Astrocyte of the cerebellum (primary cell): ENCODE data around the gene ASIC5.

Experiments used
- DNase-seq: peaks from one replicate; pipeline ENCODE4 v3.0.0-alpha.2; 2011; ENCODE audit warnings: low read depth
- H3K4me3 ChIP-seq: 2 replicates; pipeline ENCODE4 v1.5.1; 2011; ENCODE audit warnings: mild to moderate bottlenecking, low read depth, low read length, moderate library complexity
- in situ Hi-C: cut with HindIII; loops from 2 replicates; pipeline ENCODE4 v1.10.0; 2017; ENCODE audit warnings: low sequenced_read_pairs
- TF ChIP-seq, protein P1 (sequence below): IDR thresholded peaks from 2 replicates; pipeline ENCODE4 v1.5.1; 2012; ENCODE audit warnings: low read length, low read depth, moderate library complexity, mild to moderate bottlenecking; ENCODE audit errors: missing control alignments

Gene ASIC5, protein sequence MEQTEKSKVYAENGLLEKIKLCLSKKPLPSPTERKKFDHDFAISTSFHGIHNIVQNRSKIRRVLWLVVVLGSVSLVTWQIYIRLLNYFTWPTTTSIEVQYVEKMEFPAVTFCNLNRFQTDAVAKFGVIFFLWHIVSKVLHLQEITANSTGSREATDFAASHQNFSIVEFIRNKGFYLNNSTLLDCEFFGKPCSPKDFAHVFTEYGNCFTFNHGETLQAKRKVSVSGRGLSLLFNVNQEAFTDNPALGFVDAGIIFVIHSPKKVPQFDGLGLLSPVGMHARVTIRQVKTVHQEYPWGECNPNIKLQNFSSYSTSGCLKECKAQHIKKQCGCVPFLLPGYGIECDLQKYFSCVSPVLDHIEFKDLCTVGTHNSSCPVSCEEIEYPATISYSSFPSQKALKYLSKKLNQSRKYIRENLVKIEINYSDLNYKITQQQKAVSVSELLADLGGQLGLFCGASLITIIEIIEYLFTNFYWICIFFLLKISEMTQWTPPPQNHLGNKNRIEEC

DNA sequence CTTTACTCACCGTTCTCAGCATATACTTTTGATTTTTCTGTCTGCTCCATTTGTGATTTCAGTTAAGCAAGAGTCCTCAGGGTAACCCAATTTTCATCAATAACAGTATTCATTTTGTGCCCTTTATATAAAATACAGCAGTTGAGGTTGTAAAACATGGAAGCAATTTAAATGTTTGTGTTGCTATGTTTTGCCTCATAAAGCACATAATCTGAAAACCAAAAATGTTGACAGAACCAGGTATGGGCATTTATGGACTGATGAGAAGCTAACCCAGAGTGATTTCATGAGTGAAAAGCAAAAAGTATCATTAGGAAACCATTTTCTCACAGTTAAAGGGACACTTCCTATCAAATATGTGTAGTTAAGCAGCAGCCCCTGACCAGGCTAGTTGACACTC, at the start of gene ASIC5:
TSS of gene ASIC5 (minus strand) at position 101 of the 400 bp plus-strand sequence. CDS start at position 50, 51 bp downstream.
- in situ Hi-C loops = no loop called here
- no peak within 1 kb of the TSS for H3K4me3 ChIP-seq
- DNase-seq = no peak
- TF ChIP-seq, protein P1, sequence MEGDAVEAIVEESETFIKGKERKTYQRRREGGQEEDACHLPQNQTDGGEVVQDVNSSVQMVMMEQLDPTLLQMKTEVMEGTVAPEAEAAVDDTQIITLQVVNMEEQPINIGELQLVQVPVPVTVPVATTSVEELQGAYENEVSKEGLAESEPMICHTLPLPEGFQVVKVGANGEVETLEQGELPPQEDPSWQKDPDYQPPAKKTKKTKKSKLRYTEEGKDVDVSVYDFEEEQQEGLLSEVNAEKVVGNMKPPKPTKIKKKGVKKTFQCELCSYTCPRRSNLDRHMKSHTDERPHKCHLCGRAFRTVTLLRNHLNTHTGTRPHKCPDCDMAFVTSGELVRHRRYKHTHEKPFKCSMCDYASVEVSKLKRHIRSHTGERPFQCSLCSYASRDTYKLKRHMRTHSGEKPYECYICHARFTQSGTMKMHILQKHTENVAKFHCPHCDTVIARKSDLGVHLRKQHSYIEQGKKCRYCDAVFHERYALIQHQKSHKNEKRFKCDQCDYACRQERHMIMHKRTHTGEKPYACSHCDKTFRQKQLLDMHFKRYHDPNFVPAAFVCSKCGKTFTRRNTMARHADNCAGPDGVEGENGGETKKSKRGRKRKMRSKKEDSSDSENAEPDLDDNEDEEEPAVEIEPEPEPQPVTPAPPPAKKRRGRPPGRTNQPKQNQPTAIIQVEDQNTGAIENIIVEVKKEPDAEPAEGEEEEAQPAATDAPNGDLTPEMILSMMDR = no peak

DNA sequence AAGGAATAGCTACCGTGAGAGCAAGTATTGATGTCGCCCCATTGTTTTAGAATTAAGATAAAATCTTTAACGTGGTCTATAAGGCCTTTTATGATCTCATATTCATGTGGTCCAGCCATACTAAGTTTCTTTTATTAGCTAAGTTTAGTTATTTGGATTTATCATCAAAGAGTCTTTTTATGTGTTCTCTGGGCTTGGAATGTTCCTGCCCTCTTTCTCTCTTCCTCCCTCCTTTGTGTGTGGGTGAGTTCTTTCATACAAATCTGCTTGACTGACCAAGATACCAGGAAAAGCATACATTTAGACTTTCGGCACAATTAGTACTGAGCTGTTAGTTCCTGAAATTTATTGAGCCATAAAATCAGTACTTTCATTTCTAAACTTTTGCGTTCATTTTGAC, 48.7 kb upstream of the ASIC5 start:
- no peak overlapping the region for H3K4me3 ChIP-seq
- no peak for DNase-seq
- TF ChIP-seq, protein P1 = no peak
- in situ Hi-C loops = no loop called here

DNA sequence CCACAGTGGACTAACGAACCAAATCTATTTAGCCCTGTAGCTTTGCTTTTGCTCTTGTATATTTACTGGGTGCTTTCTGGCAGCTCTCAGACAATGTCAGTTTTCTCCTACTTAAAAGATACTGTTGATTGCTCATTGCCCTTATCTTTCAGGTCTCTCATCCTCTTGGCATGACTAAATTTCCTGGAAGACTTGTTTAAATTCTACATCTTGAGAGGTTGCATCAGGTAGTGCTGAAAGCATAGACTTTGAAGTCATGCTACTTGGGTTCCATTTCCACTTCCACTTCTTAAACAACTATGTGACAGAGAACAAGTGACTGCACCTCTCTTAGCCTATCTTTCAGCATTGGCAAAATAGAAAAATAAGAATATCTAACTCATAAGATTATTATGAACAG, 45.8 kb upstream of the ASIC5 start:
- TF ChIP-seq, protein P1 = no peak
- H3K4me3 ChIP-seq = no peak overlapping the region
- in situ Hi-C loops = no loop called here
- DNase-seq = no peak

DNA sequence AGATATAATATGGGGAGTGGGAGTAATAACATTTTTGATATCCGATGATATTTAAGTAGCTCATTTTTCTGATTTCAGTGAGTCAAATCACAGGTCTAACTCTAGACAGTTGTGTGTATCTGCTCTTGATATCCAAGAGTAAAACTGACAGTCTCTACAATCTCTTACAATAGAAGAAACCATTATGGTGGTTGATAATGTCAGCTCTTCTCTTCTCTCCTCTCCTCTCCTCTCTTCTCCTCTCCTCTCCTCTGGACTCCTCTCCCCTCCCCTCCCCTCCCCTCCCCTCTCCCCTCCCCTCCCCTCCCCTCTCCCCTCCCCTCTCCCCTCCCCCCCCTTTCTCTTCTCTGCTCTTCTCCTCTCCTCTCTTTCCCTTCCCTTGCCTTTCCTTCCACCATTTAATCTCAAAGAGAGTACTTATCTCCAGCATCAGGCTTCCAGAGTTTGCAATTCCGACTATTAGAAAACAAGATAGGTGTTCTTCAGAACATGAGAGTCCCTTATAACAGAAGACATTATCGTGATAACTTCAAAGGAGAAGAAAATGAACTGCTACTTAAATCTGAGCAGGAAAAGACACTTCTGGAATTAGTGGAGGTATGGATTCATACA, 43.6 kb upstream of the ASIC5 start:
- H3K4me3 ChIP-seq = no peak overlapping the region
- in situ Hi-C loops = no loop called here
- TF ChIP-seq, protein P1 = no peak
- DNase-seq = no peak

DNA sequence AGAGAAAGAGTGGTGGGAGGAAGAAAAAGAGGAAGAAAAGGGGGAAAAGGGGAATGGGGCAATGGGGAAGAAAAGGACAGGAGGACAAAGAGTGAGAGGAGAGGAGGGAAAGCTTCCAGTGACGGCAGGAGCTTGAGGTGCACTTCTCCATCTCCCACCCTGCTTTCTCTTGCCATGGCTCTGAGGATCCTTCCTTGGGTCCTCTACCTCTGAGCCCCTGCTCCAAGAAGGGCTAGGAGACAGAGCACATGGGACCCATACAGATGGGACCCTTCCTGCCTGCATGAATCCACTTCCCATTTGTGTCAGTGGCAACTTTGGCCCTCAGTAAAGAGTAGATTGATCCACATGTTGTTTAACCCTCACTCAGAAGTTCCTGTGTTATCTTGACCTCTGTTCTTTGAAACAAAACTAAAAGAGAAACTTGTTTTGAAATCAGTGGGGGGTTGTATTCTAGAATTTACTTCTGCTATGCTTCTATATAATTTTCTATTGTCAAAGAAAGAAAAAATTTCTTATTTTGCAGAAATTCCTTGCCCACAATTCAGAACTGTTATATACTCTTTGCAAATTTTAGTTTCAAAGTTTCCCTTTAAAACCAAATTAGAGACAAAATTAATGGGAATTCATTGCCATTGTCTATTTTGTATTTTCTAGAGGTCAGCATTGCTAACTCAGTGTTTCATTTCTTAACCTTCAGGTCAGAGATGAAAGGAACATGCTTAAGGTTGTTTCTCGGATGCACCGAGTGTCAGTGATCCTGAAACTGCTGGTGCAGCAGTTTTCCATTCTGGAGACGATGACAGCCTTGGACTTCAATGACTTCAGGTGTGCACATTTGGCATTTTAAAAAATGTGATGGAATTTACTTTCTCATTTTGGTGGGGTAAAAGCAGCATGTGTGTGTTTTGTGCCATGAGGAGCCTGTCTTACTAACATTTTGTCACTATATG, 42.4 kb upstream of the ASIC5 start:
- DNase-seq = no peak
- H3K4me3 ChIP-seq = no peak overlapping the region
- TF ChIP-seq, protein P1 = no peak
- in situ Hi-C loops = no loop called here

DNA sequence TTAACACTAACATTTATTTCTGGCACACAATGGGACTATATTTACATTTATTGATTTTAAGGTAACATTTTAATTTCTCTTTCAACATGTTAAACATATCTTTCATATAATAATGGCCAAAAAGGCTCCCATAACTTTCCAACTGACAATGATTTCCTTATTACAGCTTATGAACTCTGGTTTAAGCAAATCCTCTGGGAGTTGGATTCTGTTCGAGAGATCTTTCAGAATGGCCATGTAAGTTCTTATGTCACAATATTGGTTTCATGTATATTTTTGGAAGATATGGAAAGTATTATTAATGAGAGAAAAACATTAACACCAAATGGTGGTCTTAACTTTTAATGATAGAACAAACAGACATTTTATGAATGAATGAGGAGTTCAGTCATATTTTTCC, 41.5 kb upstream of the ASIC5 start:
- in situ Hi-C loops = no loop called here
- TF ChIP-seq, protein P1 = no peak
- no peak overlapping the region for H3K4me3 ChIP-seq
- DNase-seq = no peak
